NCI-H187 treated with DMSO at 0.1 percent for 48 hours (cell line): ENCODE data around the gene RASL10B.

Experiments
- DNase-seq: peaks from one replicate; lab custom pipeline; 2025; lab: John Stamatoyannopoulos, UW

Gene RASL10B

GRCh38 chr17:35765756-35766488 lies 34.5 kb downstream of the RASL10B start:
- no peak for DNase-seq

DNA sequence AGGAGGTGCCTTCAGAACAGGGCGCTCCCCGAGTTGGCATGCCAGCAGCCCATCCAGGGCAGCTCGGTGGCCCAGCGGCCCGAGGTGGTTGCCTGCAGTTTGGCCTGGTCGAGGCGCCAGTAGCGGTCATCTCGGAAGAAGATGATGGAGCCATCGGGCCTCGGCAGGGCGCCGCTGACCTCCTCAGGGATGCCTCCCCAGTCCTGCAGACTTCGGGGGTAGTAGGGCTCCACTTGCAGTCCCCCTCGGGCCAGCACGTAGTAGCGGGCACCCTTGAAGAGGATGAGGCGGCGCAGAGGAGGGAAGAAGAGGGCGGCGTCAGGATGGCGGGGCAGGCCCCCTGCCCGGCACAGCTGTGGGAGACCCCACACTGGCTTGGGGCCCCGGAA lies 35.0 kb downstream of the RASL10B start:
- DNase-seq = no peak

DNA sequence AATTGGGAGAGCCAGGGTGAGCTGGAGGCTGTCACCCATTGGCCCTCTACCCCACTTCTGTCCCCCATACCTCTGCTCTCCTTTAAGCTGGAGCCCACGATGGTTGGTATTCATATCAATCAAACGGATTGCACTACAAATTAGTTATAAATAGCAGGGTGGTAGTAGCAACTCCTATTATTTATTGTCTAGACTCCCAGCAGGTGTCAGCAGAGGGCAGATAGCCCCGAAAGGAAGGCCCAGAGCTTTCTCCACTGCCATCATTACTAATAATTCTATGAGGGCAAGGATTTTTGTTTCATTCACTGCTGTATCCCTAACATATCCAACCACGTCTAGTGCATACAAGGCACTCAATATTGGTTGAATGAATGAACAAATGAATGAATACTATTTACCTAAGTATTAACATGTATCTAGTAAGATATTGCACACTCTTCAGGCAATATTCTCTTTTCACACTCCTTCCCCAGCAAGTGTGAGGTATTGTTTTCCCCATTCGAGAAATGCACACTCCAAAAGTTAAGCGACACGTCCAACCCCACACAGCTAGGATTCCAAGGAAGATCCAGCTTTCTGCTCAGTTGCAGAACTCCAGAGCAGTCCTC lies 35.6 kb downstream of the RASL10B start:
- DNase-seq = no peak

- DNase-seq = no peak
Measured at GRCh38 chr17:35768797-35769196, 37.4 kb downstream of the RASL10B start.

GRCh38 chr17:35769895-35770486 lies 38.6 kb downstream of the RASL10B start:
- DNase-seq = no peak

GRCh38 chr17:35773129-35773528 lies 41.7 kb downstream of the RASL10B start:
- no peak for DNase-seq

DNA sequence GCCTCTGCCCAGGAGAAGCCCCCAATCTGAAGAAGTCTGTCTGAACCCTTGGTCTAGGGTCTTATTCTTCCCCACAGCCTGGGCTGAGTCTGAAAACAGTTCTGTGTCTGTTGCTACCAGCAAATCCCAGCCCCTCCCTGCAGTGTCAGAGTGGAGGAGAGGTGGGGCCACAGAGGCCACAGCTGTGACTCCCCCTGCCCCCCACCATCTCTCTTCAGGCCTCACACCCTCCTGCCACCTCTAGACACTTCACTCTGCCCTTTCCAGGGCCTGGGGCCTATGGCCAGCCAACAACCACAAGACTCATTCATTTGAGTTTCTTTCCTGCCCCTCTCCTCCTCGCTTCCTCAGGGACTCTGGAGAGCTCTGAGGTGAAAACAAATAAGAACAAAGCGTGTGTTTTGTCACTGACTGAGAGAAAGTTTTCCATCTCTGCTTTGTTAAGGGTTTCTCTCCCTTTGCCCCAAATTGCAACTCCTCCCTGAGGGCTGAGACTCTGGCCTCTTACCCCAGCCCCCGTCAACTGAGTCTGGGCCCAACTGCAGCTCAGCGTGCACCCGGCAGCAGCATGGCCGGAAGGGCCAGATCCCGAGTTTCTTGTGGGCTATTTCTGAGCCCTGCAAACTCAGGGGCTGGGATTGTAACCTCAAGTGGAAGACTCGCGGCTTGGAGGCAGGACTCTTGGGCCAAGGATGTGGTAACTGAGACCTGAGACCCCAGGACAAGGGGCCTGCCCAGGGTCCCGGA lies 42.4 kb downstream of the RASL10B start:
- DNase-seq = no peak

GRCh38 chr17:35774499-35774898 lies 43.1 kb downstream of the RASL10B start:
- no peak for DNase-seq

- DNase-seq = no peak
Measured at GRCh38 chr17:35775039-35775438, 43.6 kb downstream of the RASL10B start.

GRCh38 chr17:35775583-35775982 lies 44.1 kb downstream of the RASL10B start:
- DNase-seq = no peak

DNA sequence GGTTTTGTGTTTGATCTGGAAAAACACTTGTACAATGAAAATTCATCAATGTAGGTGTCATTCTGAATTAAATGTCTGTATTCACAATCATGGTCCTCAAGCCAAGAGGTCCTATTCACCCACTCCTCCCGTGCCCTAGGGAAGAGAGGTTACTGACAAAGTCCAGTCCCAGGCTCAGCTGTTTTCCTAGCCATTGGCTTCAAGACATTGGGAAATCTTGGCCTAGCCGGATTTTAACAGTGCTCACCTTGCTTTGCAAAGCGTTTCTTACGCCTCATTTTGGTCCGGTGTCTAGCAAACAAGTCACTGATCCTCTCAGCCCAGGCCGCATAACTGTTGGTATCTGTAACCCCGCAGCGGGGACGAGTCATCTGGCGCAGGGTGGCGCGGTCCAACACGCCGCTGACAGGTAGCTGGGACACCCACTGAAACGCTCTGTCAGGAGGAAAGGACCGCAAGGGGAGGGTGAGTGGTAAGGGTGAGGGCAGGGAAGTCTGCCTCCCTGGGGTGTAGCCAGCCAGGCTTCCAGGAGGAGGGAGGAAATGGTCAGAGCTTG lies 47.3 kb downstream of the RASL10B start:
- DNase-seq = no peak

- DNase-seq = no peak
Measured at GRCh38 chr17:35780950-35781349, 49.5 kb downstream of the RASL10B start.

- no peak for DNase-seq
Measured at GRCh38 chr17:35784895-35785294, 53.5 kb downstream of the RASL10B start.

GRCh38 chr17:35786941-35787432 lies 55.5 kb downstream of the RASL10B start:
- DNase-seq = no peak

- DNase-seq = no peak
Measured at GRCh38 chr17:35788477-35789368, 57.3 kb downstream of the RASL10B start.

DNA sequence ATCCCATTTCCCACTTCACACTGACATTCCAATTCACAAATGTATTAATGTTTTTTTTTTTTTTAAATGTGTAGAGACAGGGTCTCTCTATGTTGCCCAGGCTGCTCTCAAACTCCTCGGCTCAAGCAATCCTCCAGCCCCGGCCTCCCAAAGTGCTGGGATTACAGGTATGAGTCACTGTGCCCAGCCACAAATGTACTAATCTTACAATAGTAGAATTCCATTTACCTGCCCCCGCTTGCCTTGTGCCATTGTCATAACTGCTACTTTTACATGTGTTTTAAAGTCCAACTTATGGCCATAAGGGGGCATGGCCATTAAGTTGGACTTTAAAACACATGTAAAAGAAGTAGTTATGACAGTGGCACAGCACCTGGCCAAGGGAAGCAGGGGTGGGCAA lies 59.4 kb downstream of the RASL10B start:
- DNase-seq = no peak

DNA sequence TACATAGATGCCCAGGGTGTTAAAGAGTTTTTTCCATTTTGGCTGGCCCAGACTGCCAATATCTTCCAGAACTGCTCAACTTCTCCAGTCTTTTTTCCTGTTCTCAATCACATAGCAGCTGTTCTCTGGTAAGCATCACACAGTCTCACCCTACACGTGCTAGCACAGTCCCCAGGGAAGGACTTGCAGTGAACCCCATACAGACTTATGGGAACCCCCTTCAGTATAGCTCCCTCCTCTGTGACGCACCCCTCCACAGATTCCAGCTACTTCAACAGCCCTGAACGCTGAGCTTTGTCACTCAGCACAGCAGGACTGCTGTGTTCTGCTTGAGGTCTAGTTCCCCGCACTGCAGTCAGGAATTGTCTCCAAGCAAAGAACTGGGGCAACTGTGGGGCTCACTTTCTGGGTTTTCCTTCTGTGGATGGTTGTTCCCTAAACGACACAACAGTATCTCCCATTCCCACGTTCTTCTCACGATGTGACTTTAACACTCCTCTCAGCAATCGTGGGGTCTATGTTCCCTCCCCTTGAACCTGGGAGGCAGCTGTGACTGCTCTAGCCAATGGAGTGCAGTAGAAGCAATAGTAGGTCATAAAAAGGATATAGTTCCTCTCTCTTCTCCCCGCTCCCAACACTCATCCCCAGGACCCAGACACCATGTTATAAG lies 60.4 kb downstream of the RASL10B start:
- no peak for DNase-seq
